Measurements from ENCODE around the gene NT5C3B.

- TF ChIP-seq CTCF (IDR thresholded peaks at IDR 0.05) (no peak), POLR2AphosphoS5 (IDR thresholded peaks at IDR 0.05) (no peak), POLR2A (IDR thresholded peaks at IDR 0.05; ENCODE audit: low read depth) (no peak)
Measured at GRCh38 chr17:41799366-41799765, 36.7 kb downstream of the NT5C3B start.

Data from esophagus muscularis mucosa (tissue), 3 donors.